ENCODE measurements around the gene KITLG. TPM values are rescaled to one million over a fixed set of nuclear protein-coding genes. Genes with fewer than 3 reads are reported as not detected.

KITLG gene
- total and polyA plus RNA-seq, 2 of the 8 experiments (the other 6 are each of a cell fraction or from before 2014, with no cell fraction given), result 1.3 to 7.8 TPM

- Histone ChIP-seq H3K27ac (ENCODE audit: low read depth, low read length) (no peak overlapping the region), H2BK5ac (ENCODE audit: low read depth, low read length) (no peak overlapping the region), H2BK15ac (ENCODE audit: low read length) (no peak overlapping the region), H4K5ac (ENCODE audit: insufficient read length, low read depth, low read length) (no peak overlapping the region), H3K4me1 (replicated peaks in 1 of 4; ENCODE audit: control insufficient read depth in 3 of 4, insufficient read depth in 4 of 4, low read length in 3 of 4) (peaks cover 0 to 9% (median under 1%) of the 10 kb centered on the region in 4 experiments; a peak in 1 of 7 replicates), H3K9ac (replicated peaks in 1 of 4; ENCODE audit: extremely low read depth in 1 of 4, low read depth in 3 of 4, low read length in 3 of 4) (no peak overlapping the region), H3K79me1 (ENCODE audit: low read depth, low read length) (no peaks in the 10 kb centered on the region), H4K91ac (replicated peaks; ENCODE audit: insufficient read length, low read length) (no peak overlapping the region), H3K4me2 (ENCODE audit: insufficient read depth in 1 of 2, low read depth in 2 of 2, low read length in 2 of 2) (no peak overlapping the region), H2BK12ac (ENCODE audit: low read depth, low read length) (no peak overlapping the region), H3K56ac (replicated peaks; ENCODE audit: insufficient read length, low read depth, low read length) (no peak overlapping the region), H3K23me2 (ENCODE audit: low read depth, low read length) (no peaks in the 10 kb centered on the region; the same call in 1 of the 2 replicates), H2AFZ (ENCODE audit: low read length) (no peak overlapping the region), H2BK120ac (replicated peaks; ENCODE audit: low read depth, low read length) (no peak overlapping the region), H3K4ac (replicated peaks; ENCODE audit: insufficient read length, low read depth, low read length) (no peak overlapping the region), H3K79me2 (ENCODE audit: control insufficient read depth in 1 of 2, insufficient read depth in 2 of 2, low read length in 2 of 2) (no peaks in the 10 kb centered on the region), H2AK5ac (ENCODE audit: low read depth, low read length) (no peak overlapping the region), H3K18ac (ENCODE audit: extremely low read depth, low read length) (no peak overlapping the region), H3K9me3 (ENCODE audit: insufficient read depth in 2 of 2, low read depth in 1 of 2, low read length in 1 of 2) (no peaks in the 10 kb centered on the region), H4K8ac (ENCODE audit: extremely low read depth, insufficient read depth, low read length) (no peak overlapping the region), H3K4me3 (ENCODE audit: extremely low read depth in 1 of 4, insufficient read depth in 2 of 4, low read depth in 3 of 4, low read length in 4 of 4) (no peak overlapping the region), H3K23ac (ENCODE audit: insufficient read length) (no peak overlapping the region), H4K20me1 (replicated peaks in 1 of 2; ENCODE audit: control insufficient read depth in 1 of 2, insufficient read depth in 2 of 2, low read length in 2 of 2) (no peaks in the 10 kb centered on the region), H3K27me3 (replicated peaks in 1 of 4; ENCODE audit: control insufficient read depth in 3 of 4, extremely low read depth in 1 of 4, insufficient read depth in 3 of 4, low read length in 3 of 4) (no peaks in the 10 kb centered on the region), H2BK20ac (ENCODE audit: low read length) (no peak overlapping the region), H3K36me3 (ENCODE audit: control insufficient read depth in 2 of 4, insufficient read depth in 4 of 4, low read length in 3 of 4) (no peaks in the 10 kb centered on the region), H3K14ac (ENCODE audit: insufficient read length) (no peak overlapping the region)
- no peak for DNase-seq (ENCODE audit: low read depth in 1 of 2, low spot score in 2 of 2)
- ChIA-PET CTCF (ENCODE audit: partially characterized antibody) (no interaction called here), POLR2A (ENCODE audit: partially characterized antibody) (interaction anchor here (0.7 kb wide), 1 partner anchor 131 kb away, joined by 3 read pairs; no protein-coding TSS in a partner anchor)
- FAIRE-seq, result no peak
- TF ChIP-seq EZH2 (IDR thresholded peaks at IDR 0.05; ENCODE audit: low read depth, low read length, severe bottlenecking), result no peak
- peak; percentile 30; the same call in 1 of the 2 replicates for TF ChIP-seq TEAD4 (IDR thresholded peaks at IDR 0.05; ENCODE audit: low read depth, low read length)
- WGBS, 2 experiments (ENCODE audit: extremely low coverage in 1 of 2, insufficient coverage in 1 of 2, insufficient read length in 1 of 2, insufficient replicate concordance in 2 of 2, low coverage in 1 of 2, low lambda C conversion rate in 2 of 2, missing lambda C conversion rate in 1 of 2), result 79% methylated on average over 1 of the region's 1 CpG; no CpG with 5 or more reads in 1 of the 2 experiments
These were observed 130.1 kb downstream of the KITLG start for GRCh38 chr12:88450136-88450535.
